Measurements from ENCODE around the gene REST.
"Not testable (repeated sequence)": the region's sequence is repeated elsewhere in the genome, so short reads cannot be mapped to it uniquely, and the experiment has no call there.

Gene REST, protein sequence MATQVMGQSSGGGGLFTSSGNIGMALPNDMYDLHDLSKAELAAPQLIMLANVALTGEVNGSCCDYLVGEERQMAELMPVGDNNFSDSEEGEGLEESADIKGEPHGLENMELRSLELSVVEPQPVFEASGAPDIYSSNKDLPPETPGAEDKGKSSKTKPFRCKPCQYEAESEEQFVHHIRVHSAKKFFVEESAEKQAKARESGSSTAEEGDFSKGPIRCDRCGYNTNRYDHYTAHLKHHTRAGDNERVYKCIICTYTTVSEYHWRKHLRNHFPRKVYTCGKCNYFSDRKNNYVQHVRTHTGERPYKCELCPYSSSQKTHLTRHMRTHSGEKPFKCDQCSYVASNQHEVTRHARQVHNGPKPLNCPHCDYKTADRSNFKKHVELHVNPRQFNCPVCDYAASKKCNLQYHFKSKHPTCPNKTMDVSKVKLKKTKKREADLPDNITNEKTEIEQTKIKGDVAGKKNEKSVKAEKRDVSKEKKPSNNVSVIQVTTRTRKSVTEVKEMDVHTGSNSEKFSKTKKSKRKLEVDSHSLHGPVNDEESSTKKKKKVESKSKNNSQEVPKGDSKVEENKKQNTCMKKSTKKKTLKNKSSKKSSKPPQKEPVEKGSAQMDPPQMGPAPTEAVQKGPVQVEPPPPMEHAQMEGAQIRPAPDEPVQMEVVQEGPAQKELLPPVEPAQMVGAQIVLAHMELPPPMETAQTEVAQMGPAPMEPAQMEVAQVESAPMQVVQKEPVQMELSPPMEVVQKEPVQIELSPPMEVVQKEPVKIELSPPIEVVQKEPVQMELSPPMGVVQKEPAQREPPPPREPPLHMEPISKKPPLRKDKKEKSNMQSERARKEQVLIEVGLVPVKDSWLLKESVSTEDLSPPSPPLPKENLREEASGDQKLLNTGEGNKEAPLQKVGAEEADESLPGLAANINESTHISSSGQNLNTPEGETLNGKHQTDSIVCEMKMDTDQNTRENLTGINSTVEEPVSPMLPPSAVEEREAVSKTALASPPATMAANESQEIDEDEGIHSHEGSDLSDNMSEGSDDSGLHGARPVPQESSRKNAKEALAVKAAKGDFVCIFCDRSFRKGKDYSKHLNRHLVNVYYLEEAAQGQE

GRCh38 chr4:56907489-56908205, at the start of gene REST:
Gene REST (plus strand): TSS chr4:56907900. CDS start chr4:56910639, 2,739 bp downstream.
- DNase-seq (ENCODE audit: low read depth) = peak; percentile 61

DNA sequence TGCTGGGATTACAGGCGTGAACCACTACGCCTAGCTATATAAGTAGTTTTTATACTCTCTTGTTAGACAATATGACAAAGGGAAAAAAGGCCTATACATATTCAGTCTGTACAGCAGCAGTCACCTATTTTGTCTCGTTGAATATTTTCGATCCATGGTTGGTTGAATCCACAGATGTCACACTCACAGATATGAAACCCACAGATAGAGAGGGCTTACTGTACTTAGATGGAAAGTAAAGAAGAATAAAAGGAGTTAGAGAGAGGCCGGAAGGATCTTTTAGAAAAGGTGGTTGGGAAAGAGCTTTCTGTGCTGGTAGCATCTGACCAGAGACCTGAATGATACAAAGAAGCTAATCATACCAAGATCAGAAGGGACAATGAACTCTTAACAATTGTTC, 47.9 kb upstream of the REST start:
- DNase-seq (ENCODE audit: low read depth) = no peak

DNA sequence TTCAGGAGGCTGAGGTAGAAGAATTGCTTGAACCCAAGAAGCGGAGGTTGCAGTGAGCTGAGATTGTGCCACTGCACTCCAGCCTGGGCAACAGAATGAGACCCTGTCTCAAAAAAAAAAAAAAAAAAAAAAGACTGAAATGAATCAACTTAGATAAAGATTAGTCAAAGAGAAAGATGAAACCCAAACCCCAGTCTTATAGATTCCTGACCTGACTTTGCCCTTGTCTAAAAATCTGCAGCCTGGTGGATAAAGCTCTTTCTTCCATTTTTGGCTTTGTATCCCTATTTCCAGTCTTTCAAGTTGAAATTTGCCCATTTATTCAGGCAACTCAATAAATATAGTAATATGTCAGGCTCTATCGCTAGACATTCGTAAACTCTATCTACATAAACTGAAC, 46.9 kb upstream of the REST start:
- no peak for DNase-seq (ENCODE audit: low read depth)

- DNase-seq (ENCODE audit: low read depth) = no peak
Measured at GRCh38 chr4:56861360-56861759, 46.3 kb upstream of the REST start.

GRCh38 chr4:56863441-56864139, 44.1 kb upstream of the REST start:
- no peak for DNase-seq (ENCODE audit: low read depth)

- peak; percentile 88 for DNase-seq (ENCODE audit: low read depth)
Measured at GRCh38 chr4:56870946-56871345, 36.8 kb upstream of the REST start.

DNA sequence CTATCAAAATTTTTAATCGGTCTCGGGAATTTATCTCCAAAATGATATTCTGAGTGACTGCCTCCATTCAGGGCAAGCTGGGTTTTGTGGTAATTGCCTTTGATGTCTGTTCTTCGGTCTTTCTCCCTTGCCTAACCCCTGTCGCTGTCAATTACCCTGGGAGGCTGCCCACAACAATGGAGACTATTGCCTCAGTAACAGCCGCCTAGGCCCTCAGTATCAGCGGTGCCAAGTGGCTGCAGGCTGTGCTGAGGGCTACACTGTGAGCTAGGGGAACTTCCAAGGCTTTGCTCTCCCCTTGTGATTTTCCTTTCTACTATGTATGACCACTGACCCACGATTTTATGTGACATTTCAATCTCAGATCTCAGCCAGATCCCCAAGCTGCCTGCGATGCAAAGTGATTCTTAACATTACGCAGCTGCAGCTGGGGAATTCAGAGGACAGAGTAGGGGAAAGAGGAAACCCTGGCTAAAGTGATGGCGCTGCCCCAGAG, 36.3 kb upstream of the REST start:
- DNase-seq (ENCODE audit: low read depth) = peak; percentile 74

GRCh38 chr4:56874166-56874565, 33.5 kb upstream of the REST start:
- DNase-seq (ENCODE audit: low read depth) = no peak

DNA sequence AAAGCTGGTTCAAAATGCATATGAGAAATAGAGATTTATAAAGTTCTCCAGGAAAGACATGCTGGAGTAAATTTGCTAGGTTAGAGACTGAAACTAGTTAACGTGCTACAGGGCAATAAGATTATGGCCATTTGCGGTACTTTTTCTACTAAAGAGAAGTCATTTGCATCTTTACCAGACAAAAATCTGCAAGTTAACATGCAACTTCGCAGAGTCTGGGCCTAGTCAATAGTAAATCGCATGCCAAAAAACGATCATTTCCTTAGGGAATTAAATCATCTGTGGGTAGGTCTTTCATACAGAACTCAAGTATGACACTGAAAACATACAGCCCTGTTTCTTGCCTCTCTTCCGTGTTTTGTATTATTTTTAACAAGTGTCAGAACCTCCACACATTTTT, 32.8 kb upstream of the REST start:
- peak; percentile 9 for DNase-seq (ENCODE audit: low read depth)

GRCh38 chr4:56876264-56876663, 31.4 kb upstream of the REST start:
- no peak for DNase-seq (ENCODE audit: low read depth)

DNA sequence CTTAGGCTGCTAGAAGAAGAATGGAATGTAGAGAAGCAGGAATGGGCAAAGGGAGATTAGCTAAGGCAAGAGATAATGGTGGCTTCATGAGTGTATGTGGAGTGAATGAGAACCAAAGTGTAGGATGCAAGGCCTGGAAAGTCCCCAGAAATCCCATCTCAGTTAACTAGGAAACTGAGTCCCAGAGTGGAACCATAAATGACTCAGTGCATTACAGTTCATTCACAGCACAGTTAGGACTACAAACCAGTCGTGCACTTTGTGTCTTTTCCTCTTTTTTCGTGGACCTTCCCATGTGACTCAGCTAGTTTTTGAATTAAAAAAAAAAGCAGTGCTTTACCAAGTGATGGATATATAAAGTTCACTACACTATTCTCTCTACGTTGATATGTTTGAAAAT, 27.7 kb upstream of the REST start:
- DNase-seq (ENCODE audit: low read depth) = no peak

GRCh38 chr4:56880572-56880971, 27.1 kb upstream of the REST start:
- DNase-seq (ENCODE audit: low read depth) = no peak

GRCh38 chr4:56884511-56884910, 23.2 kb upstream of the REST start:
- not testable (repeated sequence) for DNase-seq (ENCODE audit: low read depth)

DNA sequence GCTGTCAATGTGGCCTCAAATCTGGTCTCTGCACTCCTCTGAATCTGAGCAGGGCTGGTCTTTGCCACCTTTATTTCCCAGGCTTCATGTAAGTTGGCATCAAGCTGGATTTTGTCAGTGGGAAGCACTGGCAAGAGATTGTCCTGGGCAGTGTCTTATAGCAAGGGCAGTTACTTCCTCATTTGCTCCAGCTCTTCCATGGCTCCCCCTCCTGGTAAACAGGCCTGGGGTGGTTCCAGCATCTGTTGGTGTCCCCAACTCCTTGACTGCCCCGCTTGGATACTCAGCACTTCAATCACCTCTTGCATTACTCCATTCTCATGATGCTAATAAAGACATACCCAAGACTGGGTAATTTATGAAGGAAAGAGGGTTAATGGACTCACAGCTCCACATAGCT, 15.0 kb upstream of the REST start:
- DNase-seq (ENCODE audit: low read depth) = no peak

DNA sequence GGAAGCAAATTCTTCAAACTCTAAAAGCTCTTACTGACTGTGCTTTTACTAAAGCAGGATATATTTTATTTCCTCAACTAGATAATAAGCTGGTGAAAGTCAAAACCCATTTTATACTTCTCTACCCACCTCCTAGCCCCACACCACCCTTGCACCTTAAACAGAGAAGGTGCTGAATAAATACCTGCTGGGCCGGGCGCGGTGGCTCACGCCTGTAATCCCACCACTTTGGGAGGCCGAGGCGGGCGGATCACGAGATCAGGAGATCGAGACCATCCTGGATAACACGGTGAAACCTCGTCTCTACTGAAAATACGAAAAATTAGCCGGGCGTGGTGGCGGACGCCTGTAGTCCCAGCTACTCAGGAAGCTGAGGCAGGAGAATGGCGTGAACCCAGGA, 9.9 kb upstream of the REST start:
- DNase-seq (ENCODE audit: low read depth) = not testable (repeated sequence)

DNA sequence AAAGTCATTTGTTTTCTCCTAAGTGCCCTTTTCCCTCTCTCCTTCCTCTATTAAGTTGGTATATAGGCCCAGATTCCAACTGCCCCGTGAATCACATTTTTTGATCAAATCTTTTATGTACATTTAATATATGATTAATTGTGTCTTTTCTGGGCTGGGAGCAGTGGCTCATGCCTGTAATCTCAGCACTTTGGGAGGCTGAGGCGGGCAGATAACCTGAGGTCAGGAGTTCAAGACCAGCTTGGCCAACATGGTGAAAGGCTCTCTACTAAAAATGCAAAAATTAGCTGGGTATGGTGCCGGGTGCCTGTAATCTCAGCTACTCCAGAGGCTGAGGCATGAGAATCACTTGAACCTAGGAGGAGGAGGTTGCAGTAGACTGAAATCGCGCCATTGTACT, 7.5 kb upstream of the REST start:
- not testable (repeated sequence) for DNase-seq (ENCODE audit: low read depth)

DNA sequence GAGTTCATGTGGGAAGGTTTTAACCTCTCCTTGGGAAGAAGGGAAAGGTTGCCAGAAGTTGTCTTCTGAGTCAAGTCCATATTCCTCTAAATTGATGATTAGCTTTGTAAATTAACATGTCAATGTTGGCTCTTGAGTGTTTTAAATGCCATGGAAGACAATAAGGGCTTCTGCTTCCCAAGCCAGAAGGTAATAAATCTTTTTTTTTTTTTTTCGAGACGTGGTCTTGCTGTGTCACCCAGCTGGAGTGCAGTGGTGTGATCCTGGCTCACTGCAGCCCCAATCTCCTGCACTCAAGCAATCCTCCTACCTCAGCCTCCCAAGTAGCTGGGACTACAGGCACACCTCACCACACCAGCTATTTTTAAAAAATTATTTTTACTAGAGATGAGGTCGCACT, 5.0 kb upstream of the REST start:
- no peak for DNase-seq (ENCODE audit: low read depth)

GRCh38 chr4:56905796-56906195, 1.9 kb upstream of the REST start:
- DNase-seq (ENCODE audit: low read depth) = no peak

DNA sequence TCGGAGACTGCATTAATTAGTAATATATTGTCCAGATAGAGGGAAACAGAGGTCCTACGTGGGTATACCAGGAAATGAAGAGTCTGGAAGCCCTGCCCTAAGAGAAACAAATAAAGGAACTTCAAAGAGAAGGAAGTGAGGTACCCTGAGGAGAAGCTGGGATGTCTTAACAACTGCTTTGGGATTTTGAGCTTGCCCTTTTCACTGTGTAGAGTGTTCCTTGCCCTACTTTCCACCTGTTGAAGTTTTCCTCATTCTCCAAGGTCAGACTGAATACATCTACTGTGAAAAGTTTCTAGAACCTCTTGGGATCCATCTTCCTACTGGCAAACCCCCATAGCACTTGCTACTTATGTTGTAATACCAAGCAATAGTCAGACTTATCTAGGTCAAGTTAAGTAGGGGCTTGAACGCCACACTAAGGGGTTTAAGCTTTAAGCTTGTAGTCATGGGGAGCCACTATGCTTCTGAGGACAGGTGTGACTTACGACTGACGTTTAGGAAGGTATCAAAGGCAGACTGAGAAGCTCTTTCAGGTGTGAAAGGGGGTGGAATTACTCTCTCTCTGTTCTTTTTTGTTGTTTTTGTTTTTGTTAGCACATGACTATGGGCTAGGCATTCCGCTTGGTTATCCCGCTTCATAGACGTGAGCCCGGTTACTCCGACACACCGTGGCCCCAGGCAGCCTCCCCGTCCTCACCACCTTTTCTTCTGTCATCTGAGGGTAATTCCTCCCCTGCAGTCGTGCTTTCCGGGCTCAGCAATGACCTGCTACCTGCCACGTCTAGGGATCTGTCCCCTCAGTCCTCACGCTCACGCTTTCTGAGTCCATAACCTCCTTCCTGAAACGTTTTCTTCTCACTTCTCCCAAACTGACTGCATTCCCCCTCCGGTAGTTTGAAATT, 959 bp upstream of the REST start:
- no peak for DNase-seq (ENCODE audit: low read depth)
